ENCODE results near the gene TDRD7.

TDRD7 gene

DNA sequence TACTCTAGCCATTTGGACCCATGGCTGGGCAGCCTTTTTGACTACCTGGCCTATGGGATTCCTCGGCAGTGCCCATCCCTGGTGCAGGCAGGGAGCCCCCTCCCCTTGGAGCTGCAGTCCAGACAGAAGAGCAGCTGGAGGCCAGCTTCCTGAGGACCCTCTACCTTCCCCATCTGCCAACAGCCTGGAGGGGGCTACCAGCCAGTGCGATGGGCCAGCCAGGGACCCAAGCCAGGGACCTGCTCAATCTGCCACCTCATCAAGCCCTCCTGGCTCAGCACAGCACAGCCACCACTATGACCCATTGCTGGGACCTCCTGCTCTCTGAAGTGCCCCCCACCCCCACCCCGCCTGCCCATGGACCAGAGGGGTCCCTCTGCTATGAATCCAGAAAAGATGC is 22.6 kb upstream of the TDRD7 start:
- no peaks in the 10 kb centered on the region for H3K27me3 ChIP-seq (ENCODE audit: control insufficient read depth, insufficient read depth, low read length)
- H3K27ac ChIP-seq = no peak overlapping the region
- no peak overlapping the region for H3K4me2 ChIP-seq (ENCODE audit: low read length)
- H3K4me1 ChIP-seq = no peaks in the 10 kb centered on the region
- TF ChIP-seq, protein P1, sequence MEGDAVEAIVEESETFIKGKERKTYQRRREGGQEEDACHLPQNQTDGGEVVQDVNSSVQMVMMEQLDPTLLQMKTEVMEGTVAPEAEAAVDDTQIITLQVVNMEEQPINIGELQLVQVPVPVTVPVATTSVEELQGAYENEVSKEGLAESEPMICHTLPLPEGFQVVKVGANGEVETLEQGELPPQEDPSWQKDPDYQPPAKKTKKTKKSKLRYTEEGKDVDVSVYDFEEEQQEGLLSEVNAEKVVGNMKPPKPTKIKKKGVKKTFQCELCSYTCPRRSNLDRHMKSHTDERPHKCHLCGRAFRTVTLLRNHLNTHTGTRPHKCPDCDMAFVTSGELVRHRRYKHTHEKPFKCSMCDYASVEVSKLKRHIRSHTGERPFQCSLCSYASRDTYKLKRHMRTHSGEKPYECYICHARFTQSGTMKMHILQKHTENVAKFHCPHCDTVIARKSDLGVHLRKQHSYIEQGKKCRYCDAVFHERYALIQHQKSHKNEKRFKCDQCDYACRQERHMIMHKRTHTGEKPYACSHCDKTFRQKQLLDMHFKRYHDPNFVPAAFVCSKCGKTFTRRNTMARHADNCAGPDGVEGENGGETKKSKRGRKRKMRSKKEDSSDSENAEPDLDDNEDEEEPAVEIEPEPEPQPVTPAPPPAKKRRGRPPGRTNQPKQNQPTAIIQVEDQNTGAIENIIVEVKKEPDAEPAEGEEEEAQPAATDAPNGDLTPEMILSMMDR (IDR thresholded peaks at IDR 0.05) = no peak
- no peak overlapping the region for H3K9ac ChIP-seq
- no peaks in the 10 kb centered on the region for H3K36me3 ChIP-seq (ENCODE audit: control insufficient read depth, insufficient read depth, low read length)
- no peaks in the 10 kb centered on the region for H3K79me2 ChIP-seq
- no peaks in the 10 kb centered on the region for H3K9me3 ChIP-seq (ENCODE audit: control insufficient read depth, low read length)
- H3K4me3 ChIP-seq (ENCODE audit: low read depth, low read length) = no peak overlapping the region
- no peak overlapping the region for H2AFZ ChIP-seq

- no peak overlapping the region for H3K4me3 ChIP-seq (ENCODE audit: low read depth, low read length)
- TF ChIP-seq, protein P1 (IDR thresholded peaks at IDR 0.05) = no peak
- H2AFZ ChIP-seq = no peak overlapping the region
- no peak overlapping the region for H3K27ac ChIP-seq
- H3K27me3 ChIP-seq (ENCODE audit: control insufficient read depth, insufficient read depth, low read length) = no peaks in the 10 kb centered on the region
- H3K9me3 ChIP-seq (ENCODE audit: control insufficient read depth, low read length) = no peaks in the 10 kb centered on the region
- no peak overlapping the region for H3K9ac ChIP-seq
- H3K36me3 ChIP-seq (ENCODE audit: control insufficient read depth, insufficient read depth, low read length) = no peaks in the 10 kb centered on the region
- H3K4me2 ChIP-seq (ENCODE audit: low read length) = no peak overlapping the region
- H3K79me2 ChIP-seq = no peaks in the 10 kb centered on the region
- no peaks in the 10 kb centered on the region for H3K4me1 ChIP-seq
These were observed 21.0 kb upstream of the TDRD7 start for GRCh38 chr9:97390791-97391406.

DNA sequence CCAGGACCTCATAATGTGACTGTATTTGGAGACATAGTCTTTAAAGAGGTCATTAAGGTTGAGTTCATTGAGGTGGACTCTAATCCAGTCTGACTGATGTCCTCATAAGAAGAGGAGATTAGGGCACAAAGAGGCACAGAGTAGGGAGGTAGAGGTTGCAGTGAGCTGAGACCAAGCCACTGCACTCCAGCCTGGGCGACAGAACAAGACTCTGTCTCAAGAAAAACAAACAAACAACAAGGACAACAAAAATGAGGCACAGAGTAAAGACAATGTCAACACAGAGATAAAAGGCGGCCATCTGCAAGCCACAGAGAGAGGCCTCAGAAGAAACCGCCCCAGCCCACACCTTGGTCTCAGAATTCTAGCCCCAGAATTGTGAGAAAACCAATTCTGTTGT is 17.0 kb upstream of the TDRD7 start:
- TF ChIP-seq, protein P1 (IDR thresholded peaks at IDR 0.05) = no peak

GRCh38 chr9:97395745-97396144 is 16.2 kb upstream of the TDRD7 start:
- TF ChIP-seq, protein P1 (IDR thresholded peaks at IDR 0.05) = no peak

More for the DNA sequence above, 17.0 kb upstream of the TDRD7 start:
- Histone ChIP-seq H2AFZ (no peak overlapping the region), H3K27ac (no peak overlapping the region), H3K4me1 (no peaks in the 10 kb centered on the region), H3K4me3 (ENCODE audit: low read depth, low read length) (no peak overlapping the region), H3K9me3 (ENCODE audit: control insufficient read depth, low read length) (no peaks in the 10 kb centered on the region), H3K27me3 (ENCODE audit: control insufficient read depth, insufficient read depth, low read length) (no peaks in the 10 kb centered on the region), H3K79me2 (no peaks in the 10 kb centered on the region), H3K9ac (no peak overlapping the region), H3K36me3 (ENCODE audit: control insufficient read depth, insufficient read depth, low read length) (no peaks in the 10 kb centered on the region), H3K4me2 (ENCODE audit: low read length) (no peak overlapping the region)

DNA sequence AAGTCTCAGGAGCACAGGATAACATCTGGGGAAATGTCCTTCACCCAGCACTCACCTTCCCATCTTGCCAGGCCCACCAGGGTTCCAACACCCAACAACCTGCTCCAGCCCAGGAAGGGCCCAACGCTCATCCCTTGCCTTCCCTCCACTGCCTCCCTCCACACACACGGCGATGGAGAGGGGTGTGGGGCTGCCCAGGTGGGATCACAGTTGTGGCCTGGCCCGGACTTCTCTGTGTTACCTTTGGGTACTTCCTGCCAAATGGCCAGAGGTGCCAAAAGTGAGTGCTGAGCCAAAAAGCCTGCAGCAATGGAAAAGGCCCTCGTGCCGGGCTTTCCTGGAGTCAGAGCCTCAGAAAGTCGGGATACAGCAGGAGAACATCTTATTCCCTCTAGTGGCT is 15.6 kb upstream of the TDRD7 start:
- TF ChIP-seq, protein P1 (IDR thresholded peaks at IDR 0.05) = no peak

More at GRCh38 chr9:97395745-97396144, 16.2 kb upstream of the TDRD7 start:
- H2AFZ ChIP-seq = no peak overlapping the region
- no peaks in the 10 kb centered on the region for H3K9me3 ChIP-seq (ENCODE audit: control insufficient read depth, low read length)
- no peak overlapping the region for H3K4me2 ChIP-seq (ENCODE audit: low read length)
- H3K9ac ChIP-seq = no peak overlapping the region
- no peak overlapping the region for H3K4me3 ChIP-seq (ENCODE audit: low read depth, low read length)
- no peak overlapping the region for H3K27ac ChIP-seq
- H3K4me1 ChIP-seq = no peaks in the 10 kb centered on the region
- H3K27me3 ChIP-seq (ENCODE audit: control insufficient read depth, insufficient read depth, low read length) = no peaks in the 10 kb centered on the region
- no peaks in the 10 kb centered on the region for H3K36me3 ChIP-seq (ENCODE audit: control insufficient read depth, insufficient read depth, low read length)
- no peaks in the 10 kb centered on the region for H3K79me2 ChIP-seq

More for the DNA sequence above, 15.6 kb upstream of the TDRD7 start:
- Histone ChIP-seq H3K27ac (no peak overlapping the region), H3K4me2 (ENCODE audit: low read length) (no peak overlapping the region), H3K79me2 (no peaks in the 10 kb centered on the region), H3K9me3 (ENCODE audit: control insufficient read depth, low read length) (no peaks in the 10 kb centered on the region), H3K4me3 (ENCODE audit: low read depth, low read length) (no peak overlapping the region), H3K9ac (no peak overlapping the region), H3K36me3 (ENCODE audit: control insufficient read depth, insufficient read depth, low read length) (no peaks in the 10 kb centered on the region), H2AFZ (no peak overlapping the region), H3K27me3 (ENCODE audit: control insufficient read depth, insufficient read depth, low read length) (no peaks in the 10 kb centered on the region), H3K4me1 (no peaks in the 10 kb centered on the region)

All from parathyroid adenoma (tissue), 2 donors.